Natural killer cell (primary cell): ENCODE results near the gene FAIM. TPM values are rescaled to one million over a fixed set of nuclear protein-coding genes. Genes with fewer than 3 reads are reported as not detected.
"Not testable (repeated sequence)": the region's sequence is repeated elsewhere in the genome, so short reads cannot be mapped to it uniquely, and the experiment has no call there.

Experiments
- ATAC-seq, 3 donors: fragments of 150-1000 bp in 2 of 3; fragments of 200-7000 bp in 1 of 3; cut with Tn5 transposase; 1 replicate in 1 of 3; 2 replicates in 2 of 3; pipeline ENCODE4 v1.10.0; 2021; ENCODE audit warnings: mild to moderate bottlenecking in 2 of 3, moderate library complexity in 2 of 3
- DNase-seq, 2 donors: peaks; one replicate each; pipeline versions ENCODE4 v3.0.0 to v3.0.0-alpha.2; 2013 to 2021; ENCODE audit warnings: mixed read lengths in 1 of 2
- H3K27ac ChIP-seq: one replicate; pipeline ENCODE4 v1.5.1; 2013; ENCODE audit warnings: mild to moderate bottlenecking, low read length
- H3K27me3 ChIP-seq: one replicate; pipeline ENCODE4 v1.6.1; 2013; ENCODE audit warnings: low read length; ENCODE audit not compliant: control insufficient read depth, insufficient read depth
- H3K36me3 ChIP-seq: one replicate; pipeline ENCODE4 v1.6.1; 2013; ENCODE audit warnings: low read length; ENCODE audit not compliant: control insufficient read depth, insufficient read depth
- H3K4me1 ChIP-seq: one replicate; pipeline ENCODE4 v1.6.1; 2013; ENCODE audit warnings: low read length; ENCODE audit not compliant: control insufficient read depth, insufficient read depth
- H3K4me3 ChIP-seq: one replicate; pipeline ENCODE4 v1.5.1; 2013; ENCODE audit warnings: low read length
- H3K9me3 ChIP-seq: one replicate; pipeline ENCODE4 v1.6.1; 2013; ENCODE audit warnings: low read length; ENCODE audit not compliant: control insufficient read depth, insufficient read depth
- H3K27ac Mint-ChIP-seq, 2 donors: one replicate each; pipeline ENCODE4 v1.8.0; 2022; ENCODE audit warnings: mild to moderate bottlenecking in 2 of 2, mixed read lengths in 2 of 2, moderate library complexity in 1 of 2
- H3K27me3 Mint-ChIP-seq, 2 donors: one replicate each; pipeline ENCODE4 v1.8.0; 2022; ENCODE audit warnings: low read depth in 2 of 2, mixed read lengths in 2 of 2
- H3K36me3 Mint-ChIP-seq: one replicate; pipeline ENCODE4 v1.8.0; 2022; ENCODE audit warnings: mixed read lengths
- H3K4me1 Mint-ChIP-seq, 2 donors: one replicate each; pipeline ENCODE4 v1.8.0; 2022; ENCODE audit warnings: mixed read lengths in 2 of 2
- H3K4me3 Mint-ChIP-seq: one replicate; pipeline ENCODE4 v1.8.0; 2022; ENCODE audit warnings: mild to moderate bottlenecking, moderate library complexity, mixed read lengths
- H3K9me3 Mint-ChIP-seq, 2 donors: one replicate each; pipeline ENCODE4 v1.8.0; 2022; ENCODE audit warnings: mixed read lengths in 2 of 2
- CTCF ChIP-seq: fragments of 200-600 bp; IDR thresholded peaks from one replicate; pipeline ENCODE4 v1.8.0; 2022; ENCODE audit warnings: antibody characterized with exemption
- WGBS: methylation state at CpG from one replicate; pipeline ENCODE4 v1.1.7; 2013; ENCODE audit warnings: missing lambda C conversion rate; ENCODE audit not compliant: insufficient coverage; 5-methylcytosine and 5-hydroxymethylcytosine counted together
- intact Hi-C: fragments of 100-400 bp; cut with micrococcal nuclease; formaldehyde crosslinking; loops from one replicate; pipeline ENCODE4 v1.14.2; 2022
- total RNA-seq, 4 donors: library from RNA; stranded (reverse); fragments of 120-200 nt in 1 of 4; gene quantifications; one replicate each; pipeline versions ENCODE4 v1.2.3 to v1.2.4, GENCODE V29; 2013 to 2022

The FAIM gene
- total RNA-seq, 3 donors from 2014 or later (not counting 1 experiment from before 2014, with no cell fraction given): 4.6 to 7.6 (median 5.6) TPM

GRCh38 chr3:138594935-138595610, 13.5 kb upstream of the FAIM start:
- Mint-ChIP-seq H3K4me1 (peaks cover 6 to 12% of the 10 kb centered on the region in 2 donors), H3K9me3 (no peaks in the 10 kb centered on the region), H3K36me3 (no peaks in the 10 kb centered on the region), H3K27me3 (peaks cover 0 to under 1% of the 10 kb centered on the region in 2 donors), H3K4me3 (peak overlapping the region; percentile 89), H3K27ac (peak overlapping the region; percentile 87 to 88)
- Histone ChIP-seq H3K9me3 (no peaks in the 10 kb centered on the region), H3K27me3 (no peaks in the 10 kb centered on the region), H3K27ac (peak overlapping the region; percentile 82), H3K4me3 (peak overlapping the region; percentile 75), H3K4me1 (peaks cover 14% of the 10 kb centered on the region), H3K36me3 (no peaks in the 10 kb centered on the region)
- TF ChIP-seq CTCF: peak; percentile 23
- intact Hi-C loops: loop anchor here (1.0 to 5.0 kb wide), 6 partner anchors 14 to 747 kb away; partner anchors contain the start of genes MRPS22 and PIK3CB
- 25% methylated on average over 6 of the region's 6 CpGs for WGBS
- ATAC-seq (no peak), DNase-seq (no peak)

DNA sequence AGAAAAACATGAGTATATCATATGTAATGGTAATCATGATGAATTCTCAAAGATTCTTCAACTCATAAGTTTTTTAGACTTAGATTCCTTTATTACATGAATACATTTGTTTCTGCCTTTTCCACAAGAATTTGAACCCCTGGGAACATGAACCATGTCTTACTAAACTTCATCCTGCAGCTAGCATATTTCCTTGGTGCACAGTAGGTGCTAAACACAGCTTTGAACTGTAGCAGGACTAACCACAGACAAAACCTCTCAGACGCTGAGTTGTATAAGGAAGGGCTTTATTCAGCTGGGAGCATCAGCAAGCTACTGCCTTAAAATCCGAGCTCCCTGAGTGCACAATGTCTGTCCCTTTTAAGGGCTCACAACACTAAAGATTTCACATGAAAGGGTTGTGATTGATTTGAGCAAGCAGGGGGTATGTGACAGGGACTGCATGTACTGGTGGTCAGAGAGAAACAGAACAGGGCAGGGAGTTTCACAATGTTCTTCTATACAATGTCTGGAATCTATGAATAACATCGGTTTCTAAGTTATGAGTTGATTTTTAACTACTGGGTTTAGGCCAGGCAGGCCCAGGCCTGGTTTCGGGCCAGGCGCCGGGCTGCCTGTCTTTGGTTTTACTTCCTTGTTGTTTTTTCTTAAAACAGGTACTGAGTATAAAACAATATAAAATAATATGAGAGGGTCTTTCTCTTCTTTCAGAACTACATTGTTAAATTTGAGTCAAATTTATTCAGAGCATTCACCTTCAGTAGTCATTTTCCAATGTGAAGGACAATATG, 11.2 kb upstream of the FAIM start:
- intact Hi-C loops, H3K27ac Mint-ChIP-seq, H3K27ac ChIP-seq, H3K9me3 Mint-ChIP-seq, H3K4me3 ChIP-seq, H3K27me3 ChIP-seq, H3K4me3 Mint-ChIP-seq, ATAC-seq, H3K36me3 ChIP-seq, DNase-seq, H3K9me3 ChIP-seq, H3K27me3 Mint-ChIP-seq, H3K36me3 Mint-ChIP-seq: not testable (repeated sequence)
- peaks cover 14% of the 10 kb centered on the region for H3K4me1 ChIP-seq
- peaks cover 6 to 12% of the 10 kb centered on the region in 2 donors for H3K4me1 Mint-ChIP-seq
- 69% methylated on average over 2 of the region's 6 CpGs for WGBS

DNA sequence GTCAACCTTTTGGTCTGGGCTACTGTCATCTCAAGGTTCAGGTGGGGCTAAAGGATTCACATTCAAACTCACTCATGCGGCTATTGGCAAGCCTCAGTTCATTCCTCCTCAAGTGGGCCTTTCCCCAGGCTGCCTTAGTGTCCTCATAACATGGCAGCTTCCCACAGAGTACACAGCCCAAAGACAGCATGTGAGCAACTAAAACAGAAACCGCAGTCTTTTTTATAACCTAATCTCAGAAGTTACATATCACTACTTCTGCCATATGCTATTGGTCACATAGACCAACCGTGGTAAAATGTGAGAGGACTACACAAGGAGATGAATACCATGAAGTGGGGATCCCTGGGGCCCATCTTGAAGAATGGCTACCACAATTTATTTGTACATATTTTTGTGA, 10.0 kb upstream of the FAIM start:
- no peak overlapping the region for H3K27ac ChIP-seq
- Mint-ChIP-seq H3K4me3 (no peak overlapping the region), H3K27me3 (peaks cover 0 to 9% of the 10 kb centered on the region in 2 donors), H3K36me3 (no peaks in the 10 kb centered on the region), H3K4me1 (peaks cover 6 to 9% of the 10 kb centered on the region in 2 donors), H3K9me3 (no peaks in the 10 kb centered on the region), H3K27ac (no peak overlapping the region)
- no peak for TF ChIP-seq CTCF
- ATAC-seq: no peak
- no peaks in the 10 kb centered on the region for H3K27me3 ChIP-seq
- intact Hi-C loops: no loop called here
- H3K36me3 ChIP-seq: no peaks in the 10 kb centered on the region
- no peak overlapping the region for H3K4me3 ChIP-seq
- H3K9me3 ChIP-seq: no peaks in the 10 kb centered on the region
- H3K4me1 ChIP-seq: peaks cover 8% of the 10 kb centered on the region
- WGBS: 97% methylated on average over 2 of the region's 3 CpGs
- DNase-seq: no peak

DNA sequence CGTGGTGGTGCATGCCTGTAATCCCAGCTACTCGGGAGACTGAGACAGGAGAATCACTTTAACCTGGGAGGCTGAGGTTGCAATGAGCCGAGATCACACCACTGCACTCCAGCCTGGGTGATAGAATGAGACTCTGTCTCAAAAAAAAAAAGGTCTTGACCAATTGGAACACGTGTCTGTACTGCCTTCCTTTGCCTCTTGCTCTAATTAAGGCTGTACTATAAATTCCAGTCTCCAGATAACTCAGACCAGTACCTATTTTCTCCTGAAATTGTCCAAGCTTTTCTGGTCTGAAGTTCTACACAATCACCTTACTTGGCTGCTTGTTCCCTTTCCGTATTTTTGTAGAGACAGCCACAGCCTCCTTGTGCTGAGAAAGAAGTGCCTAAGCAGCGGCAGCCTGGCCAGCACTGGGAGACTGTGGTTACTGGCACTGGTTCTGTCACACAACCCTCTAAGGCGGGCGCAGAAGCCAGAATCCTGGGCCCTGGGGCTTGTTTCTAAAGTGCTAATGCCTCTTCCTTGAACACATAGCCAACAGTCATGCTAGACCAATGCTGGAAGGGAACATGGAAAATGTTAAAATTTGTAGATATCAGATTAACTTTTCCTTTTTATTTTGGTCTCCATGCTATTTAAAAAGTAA, 8.3 kb upstream of the FAIM start:
- 63% methylated on average over 8 of the region's 8 CpGs for WGBS
- Mint-ChIP-seq H3K9me3 (no peaks in the 10 kb centered on the region), H3K27ac (no peak overlapping the region), H3K36me3 (no peaks in the 10 kb centered on the region), H3K27me3 (peaks cover 0 to 9% of the 10 kb centered on the region in 2 donors), H3K4me3 (no peak overlapping the region), H3K4me1 (no peaks in the 10 kb centered on the region)
- Histone ChIP-seq H3K27ac (no peak overlapping the region), H3K36me3 (no peaks in the 10 kb centered on the region), H3K27me3 (no peaks in the 10 kb centered on the region), H3K4me1 (no peaks in the 10 kb centered on the region), H3K9me3 (no peaks in the 10 kb centered on the region), H3K4me3 (no peak overlapping the region)
- DNase-seq: no peak
- intact Hi-C loops: no loop called here
- no peak for ATAC-seq
- no peak for TF ChIP-seq CTCF

DNA sequence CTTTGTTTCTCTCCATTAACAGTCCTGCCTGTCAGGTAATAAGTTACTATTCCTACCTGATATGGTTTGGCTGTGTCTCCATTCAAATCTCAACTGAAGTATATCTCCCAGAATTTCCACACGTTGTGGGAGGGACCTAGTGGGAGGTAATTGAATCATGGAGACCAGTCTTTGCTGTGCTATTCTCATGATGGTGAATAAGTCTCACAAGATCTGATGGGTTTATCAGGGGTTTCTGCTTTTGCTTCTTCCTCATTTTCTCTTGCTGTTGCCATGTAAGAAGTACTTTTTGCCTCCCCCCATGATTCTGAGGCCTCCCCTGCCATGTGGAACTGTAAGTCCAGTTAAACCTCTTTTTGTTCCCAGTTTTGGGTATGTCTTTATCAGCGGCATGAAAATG, 6.9 kb upstream of the FAIM start:
- intact Hi-C loops: not testable (repeated sequence)

More for the DNA sequence above, 6.9 kb upstream of the FAIM start:
- not testable (repeated sequence) for H3K27ac ChIP-seq, H3K4me3 ChIP-seq, H3K4me1 ChIP-seq, H3K9me3 ChIP-seq, ATAC-seq, H3K27me3 ChIP-seq, H3K27ac Mint-ChIP-seq, H3K9me3 Mint-ChIP-seq, H3K36me3 Mint-ChIP-seq, H3K36me3 ChIP-seq, H3K27me3 Mint-ChIP-seq, H3K4me1 Mint-ChIP-seq, H3K4me3 Mint-ChIP-seq, DNase-seq
- 89% methylated on average over 2 of the region's 2 CpGs for WGBS
